Calu3 (cell line): Measurements from ENCODE around the gene ROPN1. TPM values are rescaled to one million over a fixed set of nuclear protein-coding genes. Genes with fewer than 3 reads are reported as not detected.
"Not testable (repeated sequence)": the region's sequence is repeated elsewhere in the genome, so short reads cannot be mapped to it uniquely, and the experiment has no call there.

Experiments used
- BruUV-seq: library from RNA; stranded (reverse); fragments of 400-500 nt; replicated peaks from 2 replicates; lab custom pipeline; 2021; lab: Mats Ljungman, UMichigan
- CTCF ChIA-PET: fragments of 300-600 bp; sonication (Branson Sonifier 250); formaldehyde crosslinking; loops from one replicate; lab custom pipeline; 2022; ENCODE audit warnings: antibody characterized with exemption; lab: Charles Lee
- DNase-seq: peaks from one replicate; pipeline ENCODE4 v3.0.0; 2022
- H3K27ac Mint-ChIP-seq: one replicate; pipeline ENCODE4 v1.8.0; 2022; ENCODE audit warnings: mixed read lengths; ENCODE audit not compliant: unreplicated experiment
- H3K27me3 Mint-ChIP-seq: one replicate; pipeline ENCODE4 v1.8.0; 2022; ENCODE audit warnings: mixed read lengths; ENCODE audit not compliant: unreplicated experiment
- H3K36me3 Mint-ChIP-seq: one replicate; pipeline ENCODE4 v1.8.0; 2022; ENCODE audit warnings: mild to moderate bottlenecking, moderate library complexity, mixed read lengths; ENCODE audit not compliant: insufficient read depth, unreplicated experiment
- H3K4me1 Mint-ChIP-seq: one replicate; pipeline ENCODE4 v1.8.0; 2022; ENCODE audit warnings: mild to moderate bottlenecking, low read depth, mixed read lengths; ENCODE audit not compliant: unreplicated experiment
- H3K4me3 Mint-ChIP-seq: one replicate; pipeline ENCODE4 v1.8.0; 2022; ENCODE audit warnings: mild to moderate bottlenecking, low read depth, moderate library complexity, mixed read lengths; ENCODE audit not compliant: unreplicated experiment
- H3K9me3 Mint-ChIP-seq: one replicate; pipeline ENCODE4 v1.8.0; 2022; ENCODE audit warnings: low read depth, mixed read lengths; ENCODE audit not compliant: unreplicated experiment
- intact Hi-C: fragments of 100-400 bp; cut with micrococcal nuclease; formaldehyde crosslinking; loops from one replicate; pipeline ENCODE4 v1.10.0; 2022; ENCODE audit not compliant: unreplicated experiment
- total RNA-seq: library from RNA; stranded (reverse); gene quantifications from 2 replicates; pipeline ENCODE4 v1.2.3, GENCODE V29; 2022
- TF ChIP-seq, protein P1 (sequence below): fragments of 200-600 bp; IDR thresholded peaks from one replicate; pipeline ENCODE4 v1.8.0; 2022; ENCODE audit warnings: antibody characterized with exemption; ENCODE audit not compliant: unreplicated experiment

The ROPN1 gene
- total RNA-seq, 1 experiment from 2014 or later = not detected

- BruUV-seq, H3K36me3 Mint-ChIP-seq, H3K9me3 Mint-ChIP-seq, H3K4me3 Mint-ChIP-seq, H3K27ac Mint-ChIP-seq: not testable (repeated sequence)
- DNase-seq = peak; percentile 49
- TF ChIP-seq, protein P1, sequence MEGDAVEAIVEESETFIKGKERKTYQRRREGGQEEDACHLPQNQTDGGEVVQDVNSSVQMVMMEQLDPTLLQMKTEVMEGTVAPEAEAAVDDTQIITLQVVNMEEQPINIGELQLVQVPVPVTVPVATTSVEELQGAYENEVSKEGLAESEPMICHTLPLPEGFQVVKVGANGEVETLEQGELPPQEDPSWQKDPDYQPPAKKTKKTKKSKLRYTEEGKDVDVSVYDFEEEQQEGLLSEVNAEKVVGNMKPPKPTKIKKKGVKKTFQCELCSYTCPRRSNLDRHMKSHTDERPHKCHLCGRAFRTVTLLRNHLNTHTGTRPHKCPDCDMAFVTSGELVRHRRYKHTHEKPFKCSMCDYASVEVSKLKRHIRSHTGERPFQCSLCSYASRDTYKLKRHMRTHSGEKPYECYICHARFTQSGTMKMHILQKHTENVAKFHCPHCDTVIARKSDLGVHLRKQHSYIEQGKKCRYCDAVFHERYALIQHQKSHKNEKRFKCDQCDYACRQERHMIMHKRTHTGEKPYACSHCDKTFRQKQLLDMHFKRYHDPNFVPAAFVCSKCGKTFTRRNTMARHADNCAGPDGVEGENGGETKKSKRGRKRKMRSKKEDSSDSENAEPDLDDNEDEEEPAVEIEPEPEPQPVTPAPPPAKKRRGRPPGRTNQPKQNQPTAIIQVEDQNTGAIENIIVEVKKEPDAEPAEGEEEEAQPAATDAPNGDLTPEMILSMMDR = peak; percentile 55
- CTCF ChIA-PET = interaction anchor here (0.7 to 0.9 kb wide), 3 partner anchors 9 to 265 kb away, joined by 3 read pairs; partner anchors contain the start of gene KALRN
- intact Hi-C loops = loop anchor here (1.0 to 10.0 kb wide), 5 partner anchors 63 to 538 kb away; no protein-coding TSS in a partner anchor
- Mint-ChIP-seq H3K27me3 (peaks cover 100% of the 10 kb centered on the region), H3K4me1 (peaks cover 12% of the 10 kb centered on the region)
Observed at GRCh38 chr3:124016483-124016882, 24.6 kb upstream of the ROPN1 start.

- no peak for DNase-seq
- peaks cover 86% of the 10 kb centered on the region for H3K27me3 Mint-ChIP-seq
- intact Hi-C loops = loop anchor here (10.0 kb wide), 2 partner anchors 230 to 540 kb away; no protein-coding TSS in a partner anchor
- no peak overlapping the region for H3K4me3 Mint-ChIP-seq
- no peaks in the 10 kb centered on the region for H3K9me3 Mint-ChIP-seq
- no peaks in the 10 kb centered on the region for H3K36me3 Mint-ChIP-seq
- H3K4me1 Mint-ChIP-seq = peaks cover 12% of the 10 kb centered on the region
- TF ChIP-seq, protein P1 = no peak
- no peak overlapping the region for H3K27ac Mint-ChIP-seq
- CTCF ChIA-PET = no interaction called here
- BruUV-seq = no TSS peak
Observed at GRCh38 chr3:124014366-124014942, 22.5 kb upstream of the ROPN1 start.

GRCh38 chr3:124008321-124008720, 16.4 kb upstream of the ROPN1 start:
- H3K36me3 Mint-ChIP-seq, H3K4me1 Mint-ChIP-seq, BruUV-seq, intact Hi-C loops, H3K9me3 Mint-ChIP-seq, H3K4me3 Mint-ChIP-seq, H3K27ac Mint-ChIP-seq, DNase-seq: not testable (repeated sequence)
- peaks cover 86% of the 10 kb centered on the region for H3K27me3 Mint-ChIP-seq
- CTCF ChIA-PET = interaction anchor here (0.6 kb wide), 1 partner anchor 47 kb away, joined by 3 read pairs; the partner anchor contains the start of gene CCDC14

DNA sequence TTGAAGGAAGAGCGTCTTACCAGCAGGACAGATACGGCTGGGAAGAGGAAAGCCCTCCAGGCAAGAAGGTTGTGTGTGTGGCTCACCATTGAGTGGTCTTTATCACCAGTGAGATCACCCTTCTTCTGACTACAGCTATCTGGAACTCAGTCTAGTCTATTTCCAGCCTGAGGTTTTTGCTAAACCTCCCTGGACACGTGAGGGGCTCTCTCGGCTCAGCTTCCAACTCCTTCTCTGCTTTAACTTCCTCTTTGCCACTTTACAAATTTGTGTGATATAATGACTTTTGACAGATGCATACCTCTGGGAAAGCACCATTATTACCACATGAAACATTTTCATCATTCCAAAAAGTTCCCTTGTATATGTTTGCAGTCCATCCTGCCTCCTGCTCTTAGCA, 15.3 kb upstream of the ROPN1 start:
- H3K36me3 Mint-ChIP-seq = no peaks in the 10 kb centered on the region
- H3K9me3 Mint-ChIP-seq = no peaks in the 10 kb centered on the region
- H3K27me3 Mint-ChIP-seq = peaks cover 86% of the 10 kb centered on the region
- no TSS peak for BruUV-seq
- CTCF ChIA-PET = interaction anchor here (0.6 kb wide), 1 partner anchor 9 kb away, joined by 3 read pairs; no protein-coding TSS in a partner anchor
- no peak for DNase-seq
- H3K4me1 Mint-ChIP-seq = no peaks in the 10 kb centered on the region
- no peak overlapping the region for H3K27ac Mint-ChIP-seq
- TF ChIP-seq, protein P1 = no peak
- H3K4me3 Mint-ChIP-seq = no peak overlapping the region
- intact Hi-C loops = no loop called here

- BruUV-seq, H3K9me3 Mint-ChIP-seq, H3K36me3 Mint-ChIP-seq, CTCF ChIA-PET, H3K4me1 Mint-ChIP-seq, DNase-seq, H3K27ac Mint-ChIP-seq, H3K4me3 Mint-ChIP-seq, intact Hi-C loops: not testable (repeated sequence)
- H3K27me3 Mint-ChIP-seq = peaks cover 53% of the 10 kb centered on the region
Observed at GRCh38 chr3:124002405-124003079, 10.6 kb upstream of the ROPN1 start.

- H3K36me3 Mint-ChIP-seq, H3K9me3 Mint-ChIP-seq, intact Hi-C loops, H3K4me1 Mint-ChIP-seq, H3K4me3 Mint-ChIP-seq, DNase-seq, CTCF ChIA-PET, H3K27ac Mint-ChIP-seq, BruUV-seq: not testable (repeated sequence)
- peaks cover 42% of the 10 kb centered on the region for H3K27me3 Mint-ChIP-seq
Observed at GRCh38 chr3:124001366-124001765, 9.4 kb upstream of the ROPN1 start.
